Measurements from ENCODE around the gene DYNC1I2.

Gene DYNC1I2

DNA sequence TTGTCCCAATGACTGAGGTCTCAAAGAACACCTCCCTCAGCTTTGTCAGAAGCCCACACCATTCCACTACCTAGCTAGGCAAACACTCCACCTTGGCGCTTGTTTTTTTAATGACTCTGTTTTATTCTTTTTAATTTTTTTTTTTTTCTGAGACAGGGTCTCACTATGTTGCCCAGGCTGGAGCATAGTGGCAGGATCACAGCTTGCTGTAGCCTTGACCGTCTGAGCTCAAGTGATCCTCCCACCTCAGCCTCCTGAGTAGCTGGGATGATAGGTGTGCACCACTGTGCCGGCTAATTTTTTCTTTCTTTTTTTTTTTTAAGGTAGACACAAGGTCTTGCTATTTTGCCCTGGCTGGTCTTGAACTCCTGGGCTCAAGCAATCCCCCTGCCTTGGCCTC lies 104.9 kb downstream of the DYNC1I2 start:
- no peaks in the 10 kb centered on the region for H3K27me3 ChIP-seq (replicated peaks in 2 of 5; ENCODE audit: control insufficient read depth in 4 of 5, insufficient read depth in 5 of 5, low read length in 4 of 5)
- H3K4me3 ChIP-seq (ENCODE audit: control insufficient read depth in 1 of 7, extremely low read depth in 1 of 7, insufficient read depth in 4 of 7, low read depth in 2 of 7, low read length in 6 of 7) = no peak overlapping the region
- no peaks in the 10 kb centered on the region for H3K9me3 ChIP-seq (ENCODE audit: control extremely low read depth in 1 of 5, control insufficient read depth in 4 of 5, insufficient read depth in 2 of 5, low read depth in 1 of 5, low read length in 4 of 5)
- H3K27ac ChIP-seq (ENCODE audit: insufficient read depth in 1 of 2, low read depth in 1 of 2, low read length in 2 of 2, poor library complexity in 1 of 2, severe bottlenecking in 2 of 2) = no peak overlapping the region
- peaks cover 8 to 25% (median 22%) of the 10 kb centered on the region in 4 experiments for H3K4me1 ChIP-seq (ENCODE audit: control extremely low read depth in 1 of 4, control insufficient read depth in 4 of 4, insufficient read depth in 4 of 4, low read length in 3 of 4)
- ChIA-PET POLR2A (no interaction called here), CTCF (interaction anchor here (1.3 to 1.8 kb wide), 2 partner anchors 9 to 669 kb away, joined by 3 to 5 read pairs; no protein-coding TSS in a partner anchor)
- no peak for DNase-seq
- peaks cover 0 to 33% (median 14%) of the 10 kb centered on the region in 4 experiments for H3K36me3 ChIP-seq (ENCODE audit: control insufficient read depth in 4 of 4, insufficient read depth in 4 of 4, low read length in 3 of 4)
- WGBS (ENCODE audit: insufficient coverage) = 100% methylated on average over 1 of the region's 3 CpGs

DNA sequence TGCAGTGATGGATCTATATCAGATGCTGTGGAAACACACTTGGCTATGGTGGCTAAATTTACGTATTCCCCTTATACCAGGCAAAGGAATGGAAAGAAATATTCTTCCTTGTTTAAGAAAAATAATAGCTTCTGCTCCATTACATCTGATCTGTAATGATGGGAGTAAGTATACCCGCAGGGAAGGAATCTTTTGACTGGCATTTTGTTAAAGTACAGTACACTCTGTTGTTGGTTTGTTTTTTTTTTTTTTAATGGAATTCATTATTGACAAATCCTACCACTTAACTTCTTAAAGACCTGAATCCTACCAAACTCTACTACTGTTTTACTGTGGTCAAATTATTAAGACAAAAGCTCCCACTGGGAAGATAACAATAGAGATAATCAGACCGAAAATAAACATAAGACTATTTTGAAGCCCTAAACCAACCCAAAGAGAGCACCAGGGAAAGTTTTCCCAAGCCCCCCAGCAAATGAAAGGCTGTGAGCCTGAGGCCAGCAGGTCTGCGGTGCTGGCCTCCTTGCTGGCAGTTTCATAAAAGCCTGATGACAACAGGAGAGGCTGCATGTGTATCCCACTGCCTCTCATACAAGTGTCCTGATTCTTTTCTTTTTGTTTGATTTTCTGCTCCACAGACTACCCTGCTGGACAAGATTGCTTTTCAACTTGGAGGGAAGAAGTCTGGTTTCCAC lies 105.8 kb downstream of the DYNC1I2 start:
- no peak for DNase-seq
- CTCF ChIA-PET = interaction anchor here (1.3 kb wide), 1 partner anchor 668 kb away, joined by 3 read pairs; no protein-coding TSS in a partner anchor
- 84% methylated on average over 2 of the region's 4 CpGs for WGBS (ENCODE audit: insufficient coverage)
- no peaks in the 10 kb centered on the region for H3K9me3 ChIP-seq (ENCODE audit: control extremely low read depth in 1 of 5, control insufficient read depth in 4 of 5, insufficient read depth in 2 of 5, low read depth in 1 of 5, low read length in 4 of 5)
- H3K36me3 ChIP-seq (ENCODE audit: control insufficient read depth in 4 of 4, insufficient read depth in 4 of 4, low read length in 3 of 4) = peaks cover 0 to 27% (median 12%) of the 10 kb centered on the region in 4 experiments
- POLR2A ChIA-PET = interaction anchor here (0.6 kb wide), 1 partner anchor 85 kb away, joined by 3 read pairs; no protein-coding TSS in a partner anchor
- H3K4me1 ChIP-seq (ENCODE audit: control extremely low read depth in 1 of 4, control insufficient read depth in 4 of 4, insufficient read depth in 4 of 4, low read length in 3 of 4) = peaks cover 13 to 30% (median 24%) of the 10 kb centered on the region in 4 experiments
- H3K27me3 ChIP-seq (replicated peaks in 2 of 5; ENCODE audit: control insufficient read depth in 4 of 5, insufficient read depth in 5 of 5, low read length in 4 of 5) = no peaks in the 10 kb centered on the region
- no peak overlapping the region for H3K27ac ChIP-seq (ENCODE audit: insufficient read depth in 1 of 2, low read depth in 1 of 2, low read length in 2 of 2, poor library complexity in 1 of 2, severe bottlenecking in 2 of 2)
- no peak overlapping the region for H3K4me3 ChIP-seq (ENCODE audit: control insufficient read depth in 1 of 7, extremely low read depth in 1 of 7, insufficient read depth in 4 of 7, low read depth in 2 of 7, low read length in 6 of 7)

DNA sequence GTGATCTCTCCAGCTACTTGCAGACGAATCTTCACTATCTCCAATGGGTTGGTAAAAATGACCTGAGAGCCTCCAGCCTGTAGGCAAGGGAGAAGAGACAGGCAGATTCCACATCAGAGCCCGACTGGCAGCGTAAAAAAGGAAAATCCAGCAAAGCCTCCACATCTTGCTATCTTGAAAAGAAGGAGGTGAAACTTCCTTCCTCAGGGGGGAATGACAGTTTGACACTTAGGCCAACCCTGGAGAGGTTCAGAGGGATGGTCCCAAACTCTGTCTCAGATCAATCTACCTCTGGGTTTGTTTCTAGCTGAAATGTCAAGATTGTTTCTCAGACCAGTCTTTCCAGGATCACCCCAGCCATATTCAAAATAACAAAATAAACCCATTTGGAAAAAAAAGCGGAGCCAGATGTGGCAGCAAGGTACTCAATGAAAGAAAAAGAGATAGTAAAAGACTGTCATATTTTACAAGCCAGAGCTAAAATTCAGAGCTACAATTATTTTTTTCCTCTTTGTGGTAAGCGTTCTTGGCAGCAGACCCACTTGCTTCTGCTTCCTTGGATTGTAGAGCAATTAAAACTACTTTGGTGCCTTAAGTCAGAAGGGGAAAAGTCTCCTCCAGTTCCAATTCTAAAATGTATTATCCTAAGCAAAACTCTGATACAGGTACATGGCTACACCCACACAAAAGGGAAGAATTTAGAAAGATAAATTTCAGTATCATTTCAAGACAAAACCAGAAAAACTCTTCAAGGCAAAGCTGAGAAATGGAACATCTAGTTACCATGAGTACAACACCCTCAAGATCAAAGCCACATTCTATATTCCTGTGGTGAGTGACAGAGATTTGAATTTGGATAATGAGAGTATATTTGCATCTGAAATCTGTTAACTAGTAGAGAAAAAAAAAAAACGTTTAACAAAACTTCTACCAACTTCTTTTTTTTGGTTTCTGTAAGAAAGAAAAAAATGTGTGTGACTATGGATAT lies 106.7 kb downstream of the DYNC1I2 start:
- Histone ChIP-seq H3K27ac (ENCODE audit: insufficient read depth in 1 of 2, low read depth in 1 of 2, low read length in 2 of 2, poor library complexity in 1 of 2, severe bottlenecking in 2 of 2) (peak overlapping the region; percentile 29 to 60), H3K9me3 (ENCODE audit: control extremely low read depth in 1 of 5, control insufficient read depth in 4 of 5, insufficient read depth in 2 of 5, low read depth in 1 of 5, low read length in 4 of 5) (no peaks in the 10 kb centered on the region), H3K27me3 (replicated peaks in 2 of 5; ENCODE audit: control insufficient read depth in 4 of 5, insufficient read depth in 5 of 5, low read length in 4 of 5) (no peaks in the 10 kb centered on the region), H3K4me3 (ENCODE audit: control insufficient read depth in 1 of 7, extremely low read depth in 1 of 7, insufficient read depth in 4 of 7, low read depth in 2 of 7, low read length in 6 of 7) (peak overlapping the region in 2 of 7 experiments; percentile 23 to 53), H3K36me3 (ENCODE audit: control insufficient read depth in 4 of 4, insufficient read depth in 4 of 4, low read length in 3 of 4) (peaks cover 0 to 18% (median 9%) of the 10 kb centered on the region in 4 experiments), H3K4me1 (ENCODE audit: control extremely low read depth in 1 of 4, control insufficient read depth in 4 of 4, insufficient read depth in 4 of 4, low read length in 3 of 4) (peaks cover 15 to 40% (median 33%) of the 10 kb centered on the region in 4 experiments)
- ChIA-PET POLR2A (interaction anchor here (0.6 kb wide), 1 partner anchor 86 kb away, joined by 3 read pairs; no protein-coding TSS in a partner anchor), CTCF (no interaction called here)
- peak in 2 of 3 donors; percentile 51 to 58 for DNase-seq
- 0% methylated on average over 1 of the region's 6 CpGs for WGBS (ENCODE audit: insufficient coverage)

DNA sequence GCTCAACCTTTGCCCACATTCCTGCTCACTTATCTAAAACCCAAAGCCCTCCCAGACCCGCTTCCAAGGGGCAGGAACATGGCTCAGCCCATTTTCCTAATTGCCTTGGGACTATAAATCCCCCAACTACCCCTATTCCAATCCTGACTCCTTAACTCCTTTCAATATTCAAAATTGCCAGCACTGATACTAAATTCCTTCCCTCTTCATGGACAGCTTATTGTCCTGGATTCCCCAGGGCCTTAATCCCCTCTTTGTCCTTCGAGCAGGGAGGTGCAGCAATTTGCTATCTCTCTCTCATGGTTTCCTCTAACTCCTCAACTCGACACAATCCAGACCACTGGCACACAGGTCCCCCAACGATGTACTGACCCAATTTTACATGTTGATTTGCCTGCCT lies 107.6 kb downstream of the DYNC1I2 start:
- Histone ChIP-seq H3K27ac (ENCODE audit: insufficient read depth in 1 of 2, low read depth in 1 of 2, low read length in 2 of 2, poor library complexity in 1 of 2, severe bottlenecking in 2 of 2) (no peak overlapping the region), H3K36me3 (ENCODE audit: control insufficient read depth in 4 of 4, insufficient read depth in 4 of 4, low read length in 3 of 4) (peaks cover 0 to 18% (median 11%) of the 10 kb centered on the region in 4 experiments), H3K27me3 (replicated peaks in 2 of 5; ENCODE audit: control insufficient read depth in 4 of 5, insufficient read depth in 5 of 5, low read length in 4 of 5) (no peaks in the 10 kb centered on the region), H3K4me3 (ENCODE audit: control insufficient read depth in 1 of 7, extremely low read depth in 1 of 7, insufficient read depth in 4 of 7, low read depth in 2 of 7, low read length in 6 of 7) (no peak overlapping the region), H3K9me3 (ENCODE audit: control extremely low read depth in 1 of 5, control insufficient read depth in 4 of 5, insufficient read depth in 2 of 5, low read depth in 1 of 5, low read length in 4 of 5) (no peaks in the 10 kb centered on the region), H3K4me1 (ENCODE audit: control extremely low read depth in 1 of 4, control insufficient read depth in 4 of 4, insufficient read depth in 4 of 4, low read length in 3 of 4) (peaks cover 15 to 47% (median 37%) of the 10 kb centered on the region in 4 experiments)
- POLR2A ChIA-PET = no interaction called here
- CTCF ChIA-PET = interaction anchor here (1.1 kb wide), 1 partner anchor 311 kb away, joined by 3 read pairs; no protein-coding TSS in a partner anchor
- 54% methylated on average over 4 of the region's 4 CpGs for WGBS (ENCODE audit: insufficient coverage)
- DNase-seq = no peak
